Measurements from ENCODE around the gene FAT4.

The FAT4 gene

GRCh38 chr4:125319311-125319710 is 4.6 kb downstream of the FAT4 start:
- Histone ChIP-seq H3K4me3 (ENCODE audit: low read depth, low read length) (no peak overlapping the region), H3K27ac (no peak overlapping the region), H3K36me3 (replicated peaks) (no peaks in the 10 kb centered on the region), H3K27me3 (replicated peaks) (no peaks in the 10 kb centered on the region)
- in situ Hi-C loops (cut with HindIII; ENCODE audit: low pct_ligation_motif_present, low sequenced_read_pairs): loop anchor here (25.0 kb wide), 1 partner anchor 443 kb away; no protein-coding TSS in a partner anchor
- TF ChIP-seq CTCF (IDR thresholded peaks at IDR 0.05; ENCODE audit: low read depth, low read length, missing control alignments): no peak
- DNase-seq: no peak

- Histone ChIP-seq H3K27me3 (replicated peaks) (no peaks in the 10 kb centered on the region), H3K36me3 (replicated peaks) (no peaks in the 10 kb centered on the region), H3K27ac (peak overlapping the region; percentile 66), H3K4me3 (ENCODE audit: low read depth, low read length) (no peak overlapping the region)
- DNase-seq: peak; percentile 33
- TF ChIP-seq CTCF (IDR thresholded peaks at IDR 0.05; ENCODE audit: low read depth, low read length, missing control alignments): no peak
- in situ Hi-C loops (cut with HindIII; ENCODE audit: low pct_ligation_motif_present, low sequenced_read_pairs): loop anchor here (25.0 kb wide), 1 partner anchor 440 kb away; no protein-coding TSS in a partner anchor
These were observed 7.1 kb downstream of the FAT4 start for GRCh38 chr4:125321709-125322365.

GRCh38 chr4:125322366-125322730 is 7.6 kb downstream of the FAT4 start:
- TF ChIP-seq CTCF (IDR thresholded peaks at IDR 0.05; ENCODE audit: low read depth, low read length, missing control alignments): no peak
- in situ Hi-C loops (cut with HindIII; ENCODE audit: low pct_ligation_motif_present, low sequenced_read_pairs): loop anchor here (25.0 kb wide), 1 partner anchor 440 kb away; no protein-coding TSS in a partner anchor
- no peak overlapping the region for H3K4me3 ChIP-seq (ENCODE audit: low read depth, low read length)
- peak; percentile 83 for DNase-seq
- H3K27me3 ChIP-seq (replicated peaks): no peaks in the 10 kb centered on the region
- no peaks in the 10 kb centered on the region for H3K36me3 ChIP-seq (replicated peaks)
- H3K27ac ChIP-seq: peak overlapping the region; percentile 66

- no peak overlapping the region for H3K27ac ChIP-seq
- TF ChIP-seq CTCF (IDR thresholded peaks at IDR 0.05; ENCODE audit: low read depth, low read length, missing control alignments): no peak
- H3K27me3 ChIP-seq (replicated peaks): no peaks in the 10 kb centered on the region
- DNase-seq: peak; percentile 67
- H3K4me3 ChIP-seq (ENCODE audit: low read depth, low read length): no peak overlapping the region
- in situ Hi-C loops (cut with HindIII; ENCODE audit: low pct_ligation_motif_present, low sequenced_read_pairs): loop anchor here (25.0 kb wide), 1 partner anchor 439 kb away; no protein-coding TSS in a partner anchor
- H3K36me3 ChIP-seq (replicated peaks): no peaks in the 10 kb centered on the region
These were observed 8.9 kb downstream of the FAT4 start for GRCh38 chr4:125323654-125324053.

- no peak overlapping the region for H3K4me3 ChIP-seq (ENCODE audit: low read depth, low read length)
- no peak for DNase-seq
- no peaks in the 10 kb centered on the region for H3K27me3 ChIP-seq (replicated peaks)
- in situ Hi-C loops (cut with HindIII; ENCODE audit: low pct_ligation_motif_present, low sequenced_read_pairs): no loop called here
- TF ChIP-seq CTCF (IDR thresholded peaks at IDR 0.05; ENCODE audit: low read depth, low read length, missing control alignments): no peak
- H3K36me3 ChIP-seq (replicated peaks): no peaks in the 10 kb centered on the region
- no peak overlapping the region for H3K27ac ChIP-seq
These were observed 11.0 kb downstream of the FAT4 start for GRCh38 chr4:125325733-125326132.

GRCh38 chr4:125331116-125331515 is 16.4 kb downstream of the FAT4 start:
- no peak for TF ChIP-seq CTCF (IDR thresholded peaks at IDR 0.05; ENCODE audit: low read depth, low read length, missing control alignments)
- Histone ChIP-seq H3K4me3 (ENCODE audit: low read depth, low read length) (no peak overlapping the region), H3K36me3 (replicated peaks) (no peaks in the 10 kb centered on the region), H3K27me3 (replicated peaks) (no peaks in the 10 kb centered on the region), H3K27ac (no peak overlapping the region)
- in situ Hi-C loops (cut with HindIII; ENCODE audit: low pct_ligation_motif_present, low sequenced_read_pairs): no loop called here
- DNase-seq: no peak
